SK-N-MC (cell line): ENCODE measurements around the gene PXT1.

Source experiments
- EZH2 ChIP-seq: fragments of 200-600 bp; sonication (generic); IDR thresholded peaks from one replicate; pipeline ENCODE4 v1.6.1; 2017; ENCODE audit warnings: antibody characterized with exemption
- POLR2AphosphoS5 ChIP-seq: IDR thresholded peaks from 2 replicates; pipeline ENCODE4 v1.6.1; 2012; ENCODE audit warnings: mild to moderate bottlenecking, low read depth, low read length, borderline replicate concordance

DNA sequence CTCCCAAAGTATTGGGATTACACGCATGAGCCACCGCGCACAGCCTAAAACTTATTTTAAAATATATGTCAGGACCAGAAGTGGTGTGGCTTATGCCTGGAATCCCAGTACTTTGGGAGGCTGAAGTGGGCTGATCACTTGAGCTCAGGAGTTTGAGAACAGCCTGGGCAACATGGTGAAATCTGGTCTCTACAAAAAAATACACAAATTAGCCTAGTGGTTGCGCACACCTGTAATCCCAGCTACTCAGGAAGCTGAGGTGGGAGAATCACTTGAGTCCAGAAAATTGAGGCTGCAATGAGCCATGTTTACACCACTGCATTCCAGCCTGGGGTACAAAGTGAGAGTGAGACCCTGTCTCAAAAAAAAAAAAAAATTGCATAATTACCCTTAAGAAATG is 13.7 kb downstream of the PXT1 start:
- TF ChIP-seq EZH2: no peak
- TF ChIP-seq POLR2AphosphoS5: no peak
